Astrocyte of the spinal cord (primary cell): ENCODE results near the gene CAPN9.

Experiments used
- DNase-seq: peaks from one replicate; pipeline ENCODE4 v3.0.0; 2011; ENCODE audit warnings: low read depth, low spot score
- H3K4me3 ChIP-seq: 2 replicates; pipeline ENCODE4 v1.5.1; 2011; ENCODE audit warnings: low read depth, mild to moderate bottlenecking, low read length, moderate library complexity
- in situ Hi-C: cut with HindIII; loops from 2 replicates; pipeline ENCODE4 v1.10.0; 2017; ENCODE audit warnings: low sequenced_read_pairs
- TF ChIP-seq, protein P1 (sequence below): IDR thresholded peaks from 2 replicates; pipeline ENCODE4 v1.5.1; 2012; ENCODE audit warnings: low read depth, mild to moderate bottlenecking, low read length, inconsistent platforms

CAPN9 gene

DNA sequence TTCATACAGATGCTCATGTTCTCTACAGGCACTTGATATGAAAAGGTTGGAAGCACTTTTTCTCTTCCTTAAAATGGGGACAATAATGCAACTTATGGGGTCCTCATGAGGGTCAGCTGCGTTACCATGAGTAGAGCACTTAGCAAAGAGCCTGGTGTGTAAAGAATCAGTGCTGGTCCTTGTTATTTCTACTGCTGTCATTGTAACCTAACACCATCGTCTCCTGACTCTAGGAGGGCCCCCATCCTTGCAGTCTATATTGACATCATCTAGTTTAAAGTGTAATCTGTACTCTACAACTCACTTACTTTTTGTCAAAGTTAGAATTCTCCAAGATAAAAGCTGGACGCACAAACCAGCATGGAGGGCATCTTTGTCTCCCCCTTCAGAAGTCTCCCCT is 2.4 kb downstream of the CAPN9 start:
- in situ Hi-C loops = no loop called here
- TF ChIP-seq, protein P1, sequence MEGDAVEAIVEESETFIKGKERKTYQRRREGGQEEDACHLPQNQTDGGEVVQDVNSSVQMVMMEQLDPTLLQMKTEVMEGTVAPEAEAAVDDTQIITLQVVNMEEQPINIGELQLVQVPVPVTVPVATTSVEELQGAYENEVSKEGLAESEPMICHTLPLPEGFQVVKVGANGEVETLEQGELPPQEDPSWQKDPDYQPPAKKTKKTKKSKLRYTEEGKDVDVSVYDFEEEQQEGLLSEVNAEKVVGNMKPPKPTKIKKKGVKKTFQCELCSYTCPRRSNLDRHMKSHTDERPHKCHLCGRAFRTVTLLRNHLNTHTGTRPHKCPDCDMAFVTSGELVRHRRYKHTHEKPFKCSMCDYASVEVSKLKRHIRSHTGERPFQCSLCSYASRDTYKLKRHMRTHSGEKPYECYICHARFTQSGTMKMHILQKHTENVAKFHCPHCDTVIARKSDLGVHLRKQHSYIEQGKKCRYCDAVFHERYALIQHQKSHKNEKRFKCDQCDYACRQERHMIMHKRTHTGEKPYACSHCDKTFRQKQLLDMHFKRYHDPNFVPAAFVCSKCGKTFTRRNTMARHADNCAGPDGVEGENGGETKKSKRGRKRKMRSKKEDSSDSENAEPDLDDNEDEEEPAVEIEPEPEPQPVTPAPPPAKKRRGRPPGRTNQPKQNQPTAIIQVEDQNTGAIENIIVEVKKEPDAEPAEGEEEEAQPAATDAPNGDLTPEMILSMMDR = no peak

GRCh38 chr1:230750576-230750975 is 3.4 kb downstream of the CAPN9 start:
- in situ Hi-C loops = no loop called here
- H3K4me3 ChIP-seq = no peak overlapping the region
- no peak for DNase-seq
- TF ChIP-seq, protein P1 = no peak

More for the DNA sequence above, 2.4 kb downstream of the CAPN9 start:
- H3K4me3 ChIP-seq = no peak overlapping the region
- no peak for DNase-seq

DNA sequence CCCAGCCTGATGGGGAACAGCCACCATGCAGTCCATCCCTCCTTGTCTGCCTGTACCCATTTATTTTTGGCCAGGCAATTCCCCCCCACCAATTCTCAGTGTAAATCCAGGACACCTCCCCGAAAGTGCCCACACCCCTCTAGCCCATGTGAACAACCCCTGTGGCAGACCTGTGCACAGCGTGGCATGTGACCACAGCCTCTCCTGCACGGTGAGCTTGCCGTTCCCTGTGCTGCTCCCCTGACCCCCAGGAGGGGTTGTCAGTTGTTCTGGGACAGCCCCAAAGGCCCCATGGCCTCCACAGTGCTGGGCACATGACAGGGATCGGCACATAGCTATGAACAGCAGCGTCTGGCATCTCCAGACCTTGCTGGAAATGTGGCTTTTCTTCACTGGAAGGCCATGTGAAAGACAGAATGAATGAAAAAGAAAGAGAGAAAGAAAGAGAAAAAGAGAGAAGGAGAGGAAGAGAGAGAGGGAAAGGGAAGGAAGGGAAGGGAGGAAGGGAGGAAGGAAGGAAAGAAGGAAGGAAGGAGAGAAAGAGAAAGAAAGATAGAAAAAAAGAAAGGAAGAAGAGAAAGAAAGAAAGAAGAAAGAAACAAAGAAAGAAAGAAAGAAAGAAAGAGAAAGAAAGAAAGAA is 3.9 kb downstream of the CAPN9 start:
- TF ChIP-seq, protein P1 = no peak
- in situ Hi-C loops = no loop called here
- no peak overlapping the region for H3K4me3 ChIP-seq
- no peak for DNase-seq

DNA sequence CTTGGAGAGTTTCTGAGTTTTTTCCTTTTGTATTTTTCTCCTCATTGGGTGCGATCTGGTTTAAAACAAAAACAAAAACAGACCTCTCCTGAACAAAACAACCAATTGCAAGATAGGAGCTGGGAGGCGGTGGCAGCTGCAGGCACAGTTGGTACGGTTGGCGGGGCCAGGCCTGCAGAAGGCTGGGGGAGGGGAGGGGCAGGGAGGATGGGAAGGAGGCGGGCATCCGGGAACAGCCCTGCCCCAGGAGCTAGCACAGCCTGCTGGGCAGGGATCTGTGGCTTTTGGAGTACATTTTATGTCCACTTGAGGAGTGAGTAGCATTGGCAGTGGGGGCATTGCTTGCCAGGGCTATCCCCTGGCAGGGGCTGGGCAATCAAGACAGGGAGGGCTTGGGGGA is 5.2 kb downstream of the CAPN9 start:
- in situ Hi-C loops = no loop called here
- DNase-seq = no peak
- TF ChIP-seq, protein P1 = no peak
- no peak overlapping the region for H3K4me3 ChIP-seq

DNA sequence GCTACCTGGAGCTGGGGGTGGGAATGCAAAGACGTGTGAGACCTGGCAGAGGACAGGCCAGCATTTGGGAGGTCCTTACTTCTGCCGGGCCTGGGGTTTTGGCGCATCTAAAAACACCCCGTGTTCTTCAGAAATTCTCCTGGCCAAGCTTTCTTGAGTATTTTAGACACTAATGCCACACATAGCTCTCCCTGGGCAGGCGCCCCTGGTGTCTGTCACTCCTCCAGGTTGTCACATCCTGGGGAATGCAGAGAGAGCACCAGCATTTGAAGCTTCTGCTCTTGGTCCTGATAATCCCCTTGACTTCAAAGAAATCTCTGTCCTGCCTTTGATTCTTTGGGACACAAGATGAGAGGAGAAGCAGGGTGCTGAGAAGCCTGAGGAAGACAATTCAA is 6.0 kb downstream of the CAPN9 start:
- no peak overlapping the region for H3K4me3 ChIP-seq
- TF ChIP-seq, protein P1 = no peak
- no peak for DNase-seq
- in situ Hi-C loops = no loop called here

DNA sequence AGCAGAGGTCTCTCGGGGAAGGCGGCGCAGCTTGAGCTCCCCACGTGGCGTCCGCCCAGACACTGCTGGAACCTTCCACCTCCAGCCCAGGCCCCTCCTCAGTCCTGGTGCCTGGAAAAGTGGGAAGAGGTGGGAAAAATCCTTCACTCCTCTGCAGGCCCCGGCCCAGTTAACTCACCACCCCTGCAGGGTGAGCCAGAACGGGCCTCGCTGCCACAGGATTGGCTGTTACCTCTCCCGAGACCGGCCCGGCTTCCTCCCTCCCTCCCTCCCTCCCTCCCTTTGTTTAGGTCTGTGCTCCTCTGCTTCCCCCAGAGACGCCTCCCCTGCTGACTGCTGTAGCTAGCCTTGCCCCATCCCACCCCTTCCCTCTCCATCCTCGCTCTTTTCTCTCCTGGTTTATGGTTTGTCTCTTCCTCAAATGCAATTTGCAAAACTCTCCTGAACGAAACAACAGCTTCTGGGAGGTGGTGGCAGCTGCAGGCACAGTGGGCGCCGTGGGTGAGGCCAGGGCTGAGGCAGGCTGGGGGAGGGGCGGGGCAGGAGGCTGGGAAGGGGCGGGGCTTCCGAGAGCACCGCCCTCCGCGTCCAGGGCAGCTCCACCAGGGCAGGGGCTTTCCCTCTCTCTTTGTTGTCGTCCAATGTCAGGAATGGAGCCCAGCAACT is 6.5 kb downstream of the CAPN9 start:
- TF ChIP-seq, protein P1 = no peak
- peak; percentile 22 for DNase-seq
- H3K4me3 ChIP-seq = no peak overlapping the region
- in situ Hi-C loops = no loop called here
